ENCODE results near the gene PXYLP1. TPM values are rescaled to one million over a fixed set of nuclear protein-coding genes. Genes with fewer than 3 reads are reported as not detected.
A peak's percentile ranks its signal among the peaks of the same experiment; 100 is the strongest.

Gene PXYLP1
- total and polyA plus RNA-seq, 2 of the 8 experiments (the other 6 are each of a cell fraction or from before 2014, with no cell fraction given): 19.4 to 20.6 TPM

- TF ChIP-seq RFX5 (IDR thresholded peaks at IDR 0.05; ENCODE audit: borderline replicate concordance, low read depth, low read length) (no peak), JUND (IDR thresholded peaks at IDR 0.05; ENCODE audit: low read length) (peak; percentile 58; the same call in 1 of the 2 replicates), MAX (IDR thresholded peaks at IDR 0.05) (peak; percentile 82), TAF1 (IDR thresholded peaks at IDR 0.05; ENCODE audit: low read depth, low read length) (no peak), BACH1 (IDR thresholded peaks at IDR 0.05; ENCODE audit: low read length) (no peak), KDM4A (IDR thresholded peaks at IDR 0.05; ENCODE audit: low read depth, low read length, severe bottlenecking) (no peak), BRCA1 (IDR thresholded peaks at IDR 0.05; ENCODE audit: low read depth, low read length) (no peak), TAF7 (optimal IDR thresholded peaks at IDR 0.05; ENCODE audit: borderline replicate concordance, low read depth, low read length) (no peak), NRF1 (IDR thresholded peaks at IDR 0.05; ENCODE audit: low read depth, low read length) (no peak), BCL11A (IDR thresholded peaks at IDR 0.05; ENCODE audit: low read depth in 2 of 2, low read length in 2 of 2) (no peak), HDAC2 (IDR thresholded peaks at IDR 0.05; ENCODE audit: borderline replicate concordance in 1 of 2, low read depth in 2 of 2, low read length in 2 of 2) (peak in 1 of 2 experiments; percentile 77; a peak in 1 of 4 replicates), SP2 (IDR thresholded peaks at IDR 0.05; ENCODE audit: low read length) (no peak), POLR2AphosphoS5 (IDR thresholded peaks at IDR 0.05; ENCODE audit: low read depth, low read length) (no peak), MAFK (IDR thresholded peaks at IDR 0.05; ENCODE audit: low read depth, low read length) (no peak), KDM5A (IDR thresholded peaks at IDR 0.05; ENCODE audit: low read length) (no peak), TCF12 (IDR thresholded peaks at IDR 0.05; ENCODE audit: low read depth, low read length) (no peak), SIN3A (conservative IDR thresholded peaks at IDR 0.05 in 1 of 2, IDR thresholded peaks at IDR 0.05 in 1 of 2; ENCODE audit: low read depth in 1 of 2, low read length in 2 of 2) (0 out of 4 replicates have a peak, but pooled peaks of 1 of the 2 experiments have one; percentile 27), SP4 (IDR thresholded peaks at IDR 0.05; ENCODE audit: low read length) (no peak), GTF2F1 (IDR thresholded peaks at IDR 0.05; ENCODE audit: borderline replicate concordance, low read depth, low read length) (no peak)
- TF ChIP-seq, protein P1, sequence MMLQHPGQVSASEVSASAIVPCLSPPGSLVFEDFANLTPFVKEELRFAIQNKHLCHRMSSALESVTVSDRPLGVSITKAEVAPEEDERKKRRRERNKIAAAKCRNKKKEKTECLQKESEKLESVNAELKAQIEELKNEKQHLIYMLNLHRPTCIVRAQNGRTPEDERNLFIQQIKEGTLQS (IDR thresholded peaks at IDR 0.05; ENCODE audit: insufficient read depth, low read depth, low read length): 0 out of 2 replicates have a peak, but pooled peaks have one; percentile 34
- TF ChIP-seq, protein P2, sequence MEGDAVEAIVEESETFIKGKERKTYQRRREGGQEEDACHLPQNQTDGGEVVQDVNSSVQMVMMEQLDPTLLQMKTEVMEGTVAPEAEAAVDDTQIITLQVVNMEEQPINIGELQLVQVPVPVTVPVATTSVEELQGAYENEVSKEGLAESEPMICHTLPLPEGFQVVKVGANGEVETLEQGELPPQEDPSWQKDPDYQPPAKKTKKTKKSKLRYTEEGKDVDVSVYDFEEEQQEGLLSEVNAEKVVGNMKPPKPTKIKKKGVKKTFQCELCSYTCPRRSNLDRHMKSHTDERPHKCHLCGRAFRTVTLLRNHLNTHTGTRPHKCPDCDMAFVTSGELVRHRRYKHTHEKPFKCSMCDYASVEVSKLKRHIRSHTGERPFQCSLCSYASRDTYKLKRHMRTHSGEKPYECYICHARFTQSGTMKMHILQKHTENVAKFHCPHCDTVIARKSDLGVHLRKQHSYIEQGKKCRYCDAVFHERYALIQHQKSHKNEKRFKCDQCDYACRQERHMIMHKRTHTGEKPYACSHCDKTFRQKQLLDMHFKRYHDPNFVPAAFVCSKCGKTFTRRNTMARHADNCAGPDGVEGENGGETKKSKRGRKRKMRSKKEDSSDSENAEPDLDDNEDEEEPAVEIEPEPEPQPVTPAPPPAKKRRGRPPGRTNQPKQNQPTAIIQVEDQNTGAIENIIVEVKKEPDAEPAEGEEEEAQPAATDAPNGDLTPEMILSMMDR (IDR thresholded peaks at IDR 0.05; ENCODE audit: control extremely low read depth in 1 of 3, insufficient read depth in 1 of 3, low read depth in 1 of 3, low read length in 3 of 3): peak; percentile 89 to 99 (median 99)
Observed at GRCh38 chr3:141192345-141192744, 39.3 kb upstream of the PXYLP1 start (continued).
